Kidney (tissue), 14 donors: ENCODE results near the gene HAL. TPM values are rescaled to one million over a fixed set of nuclear protein-coding genes. Genes with fewer than 3 reads are reported as not detected.

Experiments
- DNase-seq, 5 donors: peaks; one replicate each; pipeline ENCODE4 v3.0.0-alpha.2; 2013 to 2020
- FAIRE-seq: peaks from 2 replicates; lab custom pipeline; 2012; peaks lifted over from hg19 to GRCh38; lab: Jason Lieb, UNC
- H3K27ac ChIP-seq, 2 donors: one replicate each; pipeline ENCODE4 v1.7.0; 2013; ENCODE audit warnings: low read depth in 2 of 2, low read length in 2 of 2, inconsistent platforms in 1 of 2
- H3K27me3 ChIP-seq: one replicate; pipeline ENCODE4 v1.7.1; 2013; ENCODE audit warnings: low read length, inconsistent platforms; ENCODE audit not compliant: control insufficient read depth, insufficient read depth
- H3K36me3 ChIP-seq, 3 donors: one replicate each; pipeline versions ENCODE4 v1.7.0 to v1.7.1; 2013; ENCODE audit warnings: low read length in 3 of 3, control low read depth in 1 of 3, inconsistent platforms in 1 of 3; ENCODE audit not compliant: insufficient read depth in 3 of 3, control insufficient read depth in 2 of 3
- H3K4me1 ChIP-seq, 3 donors: one replicate each; pipeline versions ENCODE4 v1.7.0 to v1.7.1; 2013; ENCODE audit warnings: low read length in 3 of 3, inconsistent platforms in 1 of 3, low read depth in 1 of 3; ENCODE audit not compliant: control insufficient read depth in 2 of 3, insufficient read depth in 2 of 3
- H3K4me3 ChIP-seq, 3 donors: one replicate each; pipeline versions ENCODE4 v1.7.0 to v1.8.1; 2013; ENCODE audit warnings: low read length in 3 of 3, control low read depth in 1 of 3, inconsistent platforms in 1 of 3
- H3K9ac ChIP-seq, 3 donors: one replicate each; pipeline versions ENCODE4 v1.7.0 to v1.7.1; 2013; ENCODE audit warnings: low read length in 3 of 3, control low read depth in 1 of 3, inconsistent platforms in 1 of 3
- H3K9me3 ChIP-seq, 3 donors: one replicate each; pipeline versions ENCODE4 v1.7.0 to v1.7.1; 2013; ENCODE audit warnings: low read length in 3 of 3, control low read depth in 1 of 3, inconsistent platforms in 1 of 3; ENCODE audit not compliant: control insufficient read depth in 2 of 3, insufficient read depth in 1 of 3
- CTCF ChIP-seq: IDR thresholded peaks from 3 replicates; pipeline ENCODE4 v1.5.1; 2012; ENCODE audit warnings: mild to moderate bottlenecking, moderate library complexity, borderline replicate concordance; ENCODE audit not compliant: insufficient read depth; ENCODE audit errors: extremely low read depth
- intact Hi-C: fragments of 100-400 bp; cut with DNase I; formaldehyde crosslinking; loops from one replicate; pipeline ENCODE4 v1.11.1; 2022
- polyA plus RNA-seq: library from polyadenylated mRNA; stranded (reverse); fragments of 350-450 nt; fragmentation: Illumina TruSeq; extraction: RNeasy Lipid Tissue Mini Kit (QIAGEN cat#74804); gene quantifications from one replicate; pipeline ENCODE4 v1.2.3, GENCODE V29; 2014; ENCODE audit warnings: low read depth, low replicate concordance; ENCODE audit not compliant: insufficient read depth
- total RNA-seq: library from RNA; stranded (reverse); fragmentation: NEBNext Ultra II Directional; extraction: Animal tissue kit (Norgen Biotek cat#: 25700); gene quantifications from one replicate; pipeline ENCODE4 v1.2.1, GENCODE V29; 2021
- donor health status: control.
- donor health status: control.
- donor health status: control.
- donor health status: control.
- donor health status: control.
- donor health status: DM: yes; HTN: yes; CAD: no.
- donor health status: Normal renal cell carcinoma (clear cell type).

Gene HAL
- total and polyA plus RNA-seq, 2 donors from 2014 or later: 0.88 TPM; not detected in 1

- Histone ChIP-seq H3K4me3 (no peak overlapping the region), H3K9ac (no peak overlapping the region), H3K36me3 (no peaks in the 10 kb centered on the region), H3K9me3 (no peaks in the 10 kb centered on the region), H3K27me3 (no peaks in the 10 kb centered on the region), H3K4me1 (peaks cover 0 to 2% (median 0%) of the 10 kb centered on the region in 3 donors), H3K27ac (no peak overlapping the region)
- no peak for DNase-seq
- FAIRE-seq: no peak
- intact Hi-C loops: no loop called here
- TF ChIP-seq CTCF: no peak
Observed at GRCh38 chr12:95986635-95987570, 9.2 kb downstream of the HAL start.

- no peaks in the 10 kb centered on the region for H3K9me3 ChIP-seq
- H3K9ac ChIP-seq: no peak overlapping the region
- no peaks in the 10 kb centered on the region for H3K27me3 ChIP-seq
- DNase-seq (no peak), FAIRE-seq (no peak)
- intact Hi-C loops: no loop called here
- TF ChIP-seq CTCF: no peak
- H3K4me3 ChIP-seq: no peak overlapping the region
- H3K36me3 ChIP-seq: no peaks in the 10 kb centered on the region
- H3K27ac ChIP-seq: no peak overlapping the region
- peaks cover 0 to 2% (median 0%) of the 10 kb centered on the region in 3 donors for H3K4me1 ChIP-seq
Observed at GRCh38 chr12:95984682-95985081, 11.5 kb downstream of the HAL start.

GRCh38 chr12:95982602-95983001 is 13.5 kb downstream of the HAL start:
- DNase-seq (no peak), FAIRE-seq (no peak)
- no peaks in the 10 kb centered on the region for H3K27me3 ChIP-seq
- H3K9me3 ChIP-seq: no peaks in the 10 kb centered on the region
- H3K9ac ChIP-seq: no peak overlapping the region
- H3K4me3 ChIP-seq: no peak overlapping the region
- TF ChIP-seq CTCF: no peak
- intact Hi-C loops: no loop called here
- no peaks in the 10 kb centered on the region for H3K36me3 ChIP-seq
- H3K4me1 ChIP-seq: no peaks in the 10 kb centered on the region
- no peak overlapping the region for H3K27ac ChIP-seq
